Midbrain (tissue), 1 donor: ENCODE measurements around the gene CFAP47.

Experiments
- DNase-seq: peaks from one replicate; lab custom pipeline; 2025; lab: John Stamatoyannopoulos, UW

Gene CFAP47

GRCh38 chrX:36241397-36241796, 321.9 kb downstream of the CFAP47 start:
- DNase-seq: no peak

GRCh38 chrX:36266155-36266554, 346.6 kb downstream of the CFAP47 start:
- DNase-seq: no peak

- DNase-seq: no peak
Measured at GRCh38 chrX:36310136-36310535, 390.6 kb downstream of the CFAP47 start.

GRCh38 chrX:36314303-36314702, 394.8 kb downstream of the CFAP47 start:
- no peak for DNase-seq

GRCh38 chrX:36334572-36334971, 415.0 kb downstream of the CFAP47 start:
- no peak for DNase-seq

- DNase-seq: no peak
Measured at GRCh38 chrX:36336751-36337150, 417.2 kb downstream of the CFAP47 start.

GRCh38 chrX:36344301-36344700, 424.8 kb downstream of the CFAP47 start:
- no peak for DNase-seq

- DNase-seq: no peak
Measured at GRCh38 chrX:36348509-36348908, 429.0 kb downstream of the CFAP47 start.

- DNase-seq: no peak
Measured at GRCh38 chrX:36357855-36358254, 438.3 kb downstream of the CFAP47 start.

GRCh38 chrX:36364262-36364661, 444.7 kb downstream of the CFAP47 start:
- DNase-seq: no peak

GRCh38 chrX:36383495-36383894, 464.0 kb downstream of the CFAP47 start:
- DNase-seq: no peak

GRCh38 chrX:36388901-36389300, 469.4 kb downstream of the CFAP47 start:
- DNase-seq: no peak

- no peak for DNase-seq
Measured at GRCh38 chrX:36401774-36402173, 482.2 kb downstream of the CFAP47 start.

- no peak for DNase-seq
Measured at GRCh38 chrX:36407836-36408235, 488.3 kb downstream of the CFAP47 start.

- no peak for DNase-seq
Measured at GRCh38 chrX:36414056-36414455, 494.5 kb downstream of the CFAP47 start.

GRCh38 chrX:36422368-36422767, 502.8 kb downstream of the CFAP47 start:
- no peak for DNase-seq

- DNase-seq: no peak
Measured at GRCh38 chrX:36431819-36432218, 512.3 kb downstream of the CFAP47 start.

- no peak for DNase-seq
Measured at GRCh38 chrX:36434522-36434921, 515.0 kb downstream of the CFAP47 start.
